ENCODE data around the gene FNDC4.
"Not testable (repeated sequence)": the region's sequence is repeated elsewhere in the genome, so short reads cannot be mapped to it uniquely, and the experiment has no call there.

Gene FNDC4, protein sequence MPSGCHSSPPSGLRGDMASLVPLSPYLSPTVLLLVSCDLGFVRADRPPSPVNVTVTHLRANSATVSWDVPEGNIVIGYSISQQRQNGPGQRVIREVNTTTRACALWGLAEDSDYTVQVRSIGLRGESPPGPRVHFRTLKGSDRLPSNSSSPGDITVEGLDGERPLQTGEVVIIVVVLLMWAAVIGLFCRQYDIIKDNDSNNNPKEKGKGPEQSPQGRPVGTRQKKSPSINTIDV

DNA sequence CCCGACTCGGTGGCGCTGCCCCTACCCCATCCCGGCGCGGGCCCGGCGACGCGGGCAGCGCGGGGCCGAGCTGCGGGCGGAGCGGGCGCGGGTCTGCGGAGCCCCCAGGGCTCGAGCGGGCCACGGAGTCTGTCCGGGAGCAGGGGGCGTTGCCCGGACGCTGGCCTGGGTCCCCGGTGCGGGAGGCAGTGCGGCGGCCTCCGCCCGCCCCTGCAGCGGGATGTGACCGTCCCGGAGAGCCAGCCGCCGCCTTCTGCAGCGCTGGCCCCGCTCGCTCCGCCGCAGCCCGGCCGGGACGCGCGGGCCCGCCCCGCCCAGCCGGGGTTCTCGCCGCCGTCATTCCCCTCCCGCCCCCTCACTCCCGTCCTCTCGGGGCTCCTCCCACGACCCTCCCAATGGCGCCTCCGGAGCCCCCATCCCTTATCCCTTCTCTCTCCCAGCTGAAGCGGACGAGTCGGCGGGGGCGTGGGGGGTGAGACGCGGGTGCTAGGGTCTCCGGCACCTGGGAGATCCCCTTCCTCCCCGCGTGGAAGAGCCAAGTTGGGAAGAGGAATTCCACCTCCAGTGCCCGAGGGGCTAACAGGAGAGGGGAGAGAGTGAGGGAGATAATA is at the start of gene FNDC4:
Gene FNDC4 (minus strand): TSS at position 257 of the 611 bp plus-strand sequence. CDS start 521 bp downstream, outside the sequence.
- DNase-seq: no peak

DNA sequence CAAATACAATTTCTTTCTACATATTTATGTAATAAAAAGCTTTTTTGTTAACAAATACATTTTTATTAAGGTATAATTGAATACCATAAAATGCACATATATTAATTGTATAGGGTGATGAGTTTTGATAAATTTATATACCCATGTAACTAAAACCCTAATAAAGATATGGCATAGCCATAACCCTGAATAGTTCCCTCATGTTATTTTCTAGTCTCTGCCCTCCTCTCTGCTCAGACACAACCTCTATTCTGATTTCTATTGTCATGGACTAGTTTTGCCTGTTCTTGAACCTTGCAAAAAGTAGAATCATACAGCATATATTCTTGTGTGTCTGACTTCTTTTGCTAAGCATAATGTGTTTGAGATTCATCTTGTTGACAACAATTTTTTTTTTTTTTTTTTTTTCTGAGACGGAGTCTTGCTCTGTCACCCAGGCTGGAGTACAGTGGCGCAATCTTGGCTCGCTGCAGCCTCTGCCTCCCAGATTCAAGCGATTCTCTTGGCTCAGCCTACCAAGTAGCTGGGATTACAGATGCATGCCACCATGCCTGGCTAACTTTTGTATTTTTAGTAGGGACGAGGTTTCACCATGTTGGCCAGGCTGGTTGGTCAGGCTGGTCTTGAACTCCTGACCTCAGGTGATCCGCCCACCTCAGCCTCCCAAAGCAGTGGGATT is 49.3 kb upstream of the FNDC4 start:
- no peak for DNase-seq

DNA sequence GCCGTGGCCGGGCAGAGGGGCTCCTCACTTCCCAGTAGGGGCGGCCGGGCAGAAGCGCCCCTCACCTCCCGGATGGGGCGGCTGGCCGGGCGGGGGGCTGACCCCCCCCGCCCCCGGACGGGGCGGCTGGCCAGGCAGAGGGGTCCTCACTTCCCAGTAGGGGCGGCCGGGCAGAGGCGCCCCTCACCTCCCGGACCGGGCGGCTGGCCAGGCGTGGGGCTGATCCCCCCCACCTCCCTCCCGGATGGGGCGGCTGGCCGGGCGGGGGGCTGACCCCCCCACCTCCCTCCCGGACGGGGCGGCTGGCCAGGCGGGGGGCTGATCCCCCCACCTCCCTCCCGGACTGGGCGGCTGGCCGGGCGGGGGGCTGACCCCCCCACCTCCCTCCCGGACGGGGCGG is 44.6 kb upstream of the FNDC4 start:
- not testable (repeated sequence) for DNase-seq

DNA sequence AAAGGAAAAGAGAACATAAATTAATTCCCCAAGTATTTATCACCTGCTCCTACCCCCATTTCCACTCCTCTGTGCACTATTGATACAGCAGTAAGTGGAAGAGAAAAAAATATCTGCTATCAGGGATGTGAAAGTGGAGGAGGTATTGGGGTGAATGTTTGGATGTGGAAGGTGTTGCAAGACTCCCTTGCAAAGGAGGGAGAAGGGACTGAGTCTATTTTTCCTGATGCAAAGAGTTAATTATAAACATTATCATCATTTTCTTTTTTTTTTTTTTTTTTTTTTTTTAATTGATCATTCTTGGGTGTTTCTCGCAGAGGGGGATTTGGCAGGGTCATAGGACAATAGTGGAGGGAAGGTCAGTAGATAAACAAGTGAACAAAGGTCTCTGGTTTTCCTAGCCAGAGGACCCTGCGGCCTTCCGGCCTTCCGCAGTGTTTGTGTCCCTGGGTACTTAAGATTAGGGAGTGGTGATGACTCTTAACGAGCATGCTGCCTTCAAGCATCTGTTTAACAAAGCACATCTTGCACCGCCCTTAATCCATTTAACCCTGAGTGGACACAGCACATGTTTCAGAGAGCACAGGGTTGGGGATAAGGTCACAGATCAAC is 43.9 kb upstream of the FNDC4 start:
- not testable (repeated sequence) for DNase-seq

DNA sequence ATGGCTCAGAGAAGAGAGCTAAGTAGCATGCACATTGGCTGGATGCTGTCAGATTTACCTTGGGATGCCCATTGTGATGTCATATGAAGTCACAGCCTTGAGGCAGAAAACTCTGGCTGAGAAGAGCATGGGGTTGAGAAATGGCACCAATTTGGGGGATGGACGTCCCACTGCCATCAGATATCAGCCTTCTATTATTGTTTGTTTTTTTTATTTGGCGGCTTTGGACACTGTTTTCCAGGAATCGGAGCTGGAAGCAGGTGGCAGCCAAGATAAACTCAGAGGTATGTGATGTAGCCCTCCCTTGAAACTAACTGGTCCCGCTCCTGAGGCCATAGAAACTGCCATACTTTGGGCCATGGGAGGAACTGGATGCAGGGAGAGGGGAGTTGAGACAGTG is 42.3 kb upstream of the FNDC4 start:
- no peak for DNase-seq

DNA sequence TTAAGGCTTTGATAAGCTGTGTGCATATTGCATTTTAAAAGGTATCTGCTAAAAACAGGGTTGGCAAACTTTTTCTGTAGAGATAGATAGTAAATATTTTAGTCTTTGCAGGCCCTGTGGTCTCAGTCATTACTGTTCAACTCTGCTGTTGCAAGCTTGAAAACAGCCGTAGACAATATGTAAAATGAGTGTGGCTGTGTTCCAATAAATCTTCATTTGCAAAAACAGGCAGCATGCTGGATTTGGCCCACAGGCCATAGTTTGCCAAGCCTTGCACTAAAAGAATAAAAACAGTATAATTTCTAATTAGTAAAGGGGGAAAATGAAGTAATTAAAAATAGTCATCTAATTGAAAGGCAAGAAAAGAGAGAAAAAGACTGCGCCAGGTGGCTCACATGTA is 37.0 kb upstream of the FNDC4 start:
- DNase-seq: no peak

DNA sequence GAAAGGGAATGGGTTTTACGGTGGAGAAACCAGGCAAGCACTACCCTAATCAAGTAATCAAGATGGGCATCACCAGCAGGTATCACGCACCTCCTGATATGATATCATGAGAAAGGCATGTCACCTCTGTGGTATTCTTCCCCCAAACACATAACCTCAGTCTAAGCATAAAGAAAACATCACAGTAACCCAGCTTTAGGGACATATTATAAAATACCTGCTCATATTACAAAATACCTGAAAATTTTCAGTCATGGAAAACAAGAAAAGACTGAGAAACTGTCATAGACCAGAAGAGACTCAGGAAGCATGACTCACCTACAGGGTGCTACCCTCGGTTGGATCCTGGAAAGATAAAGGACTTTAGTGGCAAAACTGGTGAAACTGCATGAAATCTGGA is 32.2 kb upstream of the FNDC4 start:
- DNase-seq: no peak

DNA sequence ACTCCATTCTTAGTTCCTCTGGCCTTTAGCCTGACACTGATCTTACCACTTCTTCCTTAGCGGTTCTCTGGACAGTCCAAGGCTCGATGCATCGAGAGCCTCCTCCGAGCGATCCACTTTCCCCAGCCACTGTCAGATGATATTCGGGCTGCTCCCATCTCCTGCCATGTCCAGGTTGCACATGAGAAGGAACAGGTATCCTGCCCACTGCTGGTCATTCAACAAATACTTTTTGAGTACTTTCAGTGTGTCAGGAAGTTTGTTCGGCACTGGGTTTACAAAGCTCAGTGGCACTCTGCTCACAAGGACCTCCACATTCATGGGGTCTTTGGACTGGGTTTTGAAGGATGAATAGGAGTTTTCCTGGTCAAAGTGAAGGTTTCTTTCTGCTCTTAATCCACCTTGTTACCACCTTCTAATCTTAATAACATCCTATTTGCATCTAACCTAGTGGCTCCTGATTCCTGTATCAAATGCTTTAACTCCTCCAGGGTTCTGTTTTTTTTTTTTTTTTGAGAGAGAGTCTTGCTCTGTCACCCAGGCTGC is 27.5 kb upstream of the FNDC4 start:
- no peak for DNase-seq

DNA sequence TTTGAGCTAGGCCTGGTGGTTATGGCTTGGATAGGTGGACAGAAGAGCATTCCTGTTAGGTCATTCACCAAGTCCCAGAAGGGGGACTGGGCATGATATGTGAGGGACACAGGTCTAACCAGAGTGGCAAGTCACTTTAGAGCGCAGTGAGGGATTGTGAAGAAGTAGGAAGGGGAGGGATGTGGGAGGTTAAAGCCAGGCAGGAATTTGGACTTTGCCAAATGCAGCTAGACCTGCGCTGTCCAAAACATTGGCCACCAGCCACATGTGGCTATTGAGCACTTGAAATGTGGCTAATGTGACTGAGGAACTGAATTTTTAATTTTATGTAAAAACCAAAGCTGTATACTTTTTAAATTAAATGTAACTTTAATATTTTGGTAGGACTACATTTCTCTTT is 25.3 kb upstream of the FNDC4 start:
- no peak for DNase-seq

DNA sequence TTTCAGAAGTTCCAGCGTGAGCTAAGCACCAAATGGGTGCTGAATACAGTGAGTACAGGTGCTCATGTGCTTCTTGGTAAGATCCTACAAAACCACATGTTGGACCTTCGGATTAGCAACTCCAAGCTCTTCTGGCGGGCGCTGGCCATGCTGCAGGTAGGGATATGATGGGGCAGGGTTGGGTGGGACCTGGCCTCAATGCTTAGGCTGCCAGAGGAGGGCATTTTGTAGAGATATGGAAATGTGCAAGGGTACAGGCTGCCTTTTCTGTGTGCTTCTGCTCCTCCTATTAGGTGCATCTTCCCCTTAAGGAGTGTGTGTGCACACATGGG is 23.7 kb upstream of the FNDC4 start:
- DNase-seq: no peak

DNA sequence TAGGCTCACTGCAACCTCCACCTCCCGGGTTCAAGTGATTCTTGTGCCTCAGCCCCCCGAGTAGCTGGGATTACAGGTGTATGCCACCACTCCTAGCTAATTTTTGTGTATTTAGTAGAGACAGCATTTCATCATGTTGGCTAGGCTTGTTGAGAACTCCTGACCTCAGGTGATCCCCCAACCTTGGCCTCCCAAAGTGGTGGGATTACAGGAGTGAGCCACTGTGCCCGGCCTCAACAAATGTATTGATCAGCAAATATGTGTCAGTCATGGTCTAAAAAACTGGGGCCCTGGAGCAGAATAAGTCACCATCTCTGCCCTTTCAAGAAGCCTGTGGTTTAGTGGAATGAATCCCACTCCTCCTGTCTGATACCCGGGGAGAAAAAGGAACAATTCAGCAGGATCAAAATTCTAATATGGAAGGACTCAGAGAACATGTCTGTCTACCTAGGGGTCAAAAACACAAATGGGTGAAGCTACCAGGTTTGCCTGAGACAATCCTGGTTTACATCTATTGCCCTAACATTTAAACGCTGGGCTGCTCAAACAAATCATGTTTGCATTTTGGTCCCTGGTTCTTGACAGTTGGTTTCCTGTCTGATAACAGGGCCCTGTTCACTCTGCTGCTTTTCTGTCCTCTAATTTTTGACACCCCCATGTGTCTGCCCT is 23.2 kb upstream of the FNDC4 start:
- DNase-seq: no peak

DNA sequence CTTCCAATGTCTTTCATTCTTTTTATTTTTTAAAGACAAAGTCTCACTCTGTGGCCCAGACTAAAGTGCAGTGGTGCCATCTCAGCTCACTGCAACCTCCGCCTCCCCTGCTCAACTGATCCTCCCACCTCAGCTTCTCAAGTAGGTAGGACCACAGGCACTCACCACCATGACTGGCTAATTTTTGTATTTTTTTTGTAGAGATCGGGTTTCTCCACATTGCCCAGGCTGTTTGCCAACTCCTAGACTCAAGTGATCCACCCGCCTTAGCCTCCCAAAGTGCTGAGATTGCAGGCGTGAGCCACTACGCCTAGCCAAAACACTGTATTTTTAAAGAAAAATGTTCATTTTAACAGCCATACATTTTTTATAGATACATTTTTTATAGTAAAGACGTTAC is 14.3 kb upstream of the FNDC4 start:
- DNase-seq: peak; percentile 14

DNA sequence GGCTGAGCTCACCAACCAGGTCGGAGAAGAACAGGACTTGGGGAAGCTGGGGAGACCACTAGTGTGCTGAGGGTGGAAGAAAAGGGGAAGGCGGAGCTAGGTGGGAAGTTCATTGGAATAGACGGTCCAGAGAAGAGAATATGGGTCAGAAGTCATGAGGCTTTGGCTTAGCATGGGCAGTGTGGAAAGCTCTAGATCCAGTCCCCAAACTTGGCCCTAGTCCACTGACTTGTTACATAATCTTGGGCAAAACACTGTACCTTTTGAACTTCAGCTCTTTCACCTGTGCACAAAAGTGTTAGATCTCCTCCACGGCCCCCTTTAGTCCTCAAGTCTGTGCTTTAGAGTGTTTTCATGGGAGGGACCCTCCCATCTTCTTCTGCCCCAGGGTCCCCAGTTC is 12.3 kb upstream of the FNDC4 start:
- no peak for DNase-seq

DNA sequence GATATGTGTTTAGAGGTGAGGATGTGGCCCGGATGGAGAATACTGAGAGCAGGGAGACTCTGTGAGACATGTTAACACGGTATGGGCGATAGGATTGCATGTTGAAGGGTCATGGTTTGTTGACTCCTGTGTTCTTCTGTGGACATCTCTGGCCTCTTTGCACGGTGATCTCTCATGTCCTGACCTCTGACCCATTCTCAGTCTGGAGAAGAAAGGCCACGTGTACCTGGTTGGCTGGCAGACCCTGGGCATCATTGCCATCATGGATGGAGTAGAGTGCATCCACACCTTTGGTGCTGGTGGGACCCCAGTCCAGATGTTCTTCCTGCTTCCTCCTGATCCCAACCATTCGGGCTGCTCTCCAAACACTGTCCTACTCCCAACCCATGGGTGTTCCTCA is 11.6 kb upstream of the FNDC4 start:
- no peak for DNase-seq

DNA sequence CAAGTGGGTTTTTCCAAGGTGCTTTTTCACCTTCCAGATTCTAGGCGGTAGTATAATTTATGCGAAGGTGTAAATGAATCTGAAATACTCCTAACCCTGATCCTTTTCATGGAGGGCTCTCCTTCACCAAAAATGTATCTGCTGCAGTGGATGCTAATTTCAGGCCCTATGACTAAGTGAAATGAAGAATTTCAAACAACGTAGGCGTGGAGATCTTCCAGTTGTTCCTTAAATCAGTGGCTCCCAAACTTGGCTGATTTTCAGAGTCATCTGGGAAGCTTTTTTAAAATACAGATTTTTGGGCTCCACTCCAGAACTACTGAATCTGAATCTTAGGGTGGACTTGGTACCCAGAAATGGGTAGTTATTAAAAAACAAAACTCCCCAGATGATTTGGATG is 7.1 kb upstream of the FNDC4 start:
- no peak for DNase-seq

DNA sequence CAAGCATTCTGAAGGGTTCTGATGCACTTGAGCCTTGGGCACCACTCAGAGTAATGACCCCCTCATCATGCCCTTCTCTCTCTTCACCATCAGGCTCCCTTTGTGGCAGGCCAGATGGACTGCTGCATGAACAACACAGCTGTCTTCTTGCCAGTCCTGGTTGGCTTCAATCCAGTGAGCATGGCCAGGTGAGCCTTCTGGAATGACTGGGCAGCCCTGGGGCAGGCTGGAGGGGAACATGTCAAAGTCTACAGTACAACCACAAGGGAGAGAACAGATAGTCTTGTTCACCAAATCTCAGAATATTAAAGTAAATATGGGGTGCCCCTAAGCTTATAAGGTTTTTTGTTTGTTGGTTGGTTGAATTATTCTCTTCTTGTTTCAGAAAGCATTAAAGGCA is 6.0 kb upstream of the FNDC4 start:
- DNase-seq: peak; percentile 63

DNA sequence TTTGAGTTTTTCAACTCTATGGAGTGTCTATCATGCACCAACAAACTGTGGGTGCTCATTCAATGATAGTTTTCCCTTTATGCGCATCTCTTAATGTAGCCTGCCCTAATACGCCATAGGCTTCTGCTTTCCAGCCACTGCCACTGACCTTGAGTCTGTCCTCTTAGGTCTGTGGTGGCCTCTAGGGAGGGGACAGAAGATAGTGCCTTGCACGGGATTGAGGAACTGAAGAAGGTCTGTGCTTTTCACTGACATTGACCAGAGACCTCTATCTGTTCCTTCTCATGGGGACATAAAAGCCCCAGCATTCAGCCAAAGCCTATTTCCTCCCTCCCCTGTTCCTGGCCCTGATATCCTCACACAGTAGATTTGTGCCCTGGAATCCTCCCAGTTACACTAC is 4.0 kb upstream of the FNDC4 start:
- no peak for DNase-seq

DNA sequence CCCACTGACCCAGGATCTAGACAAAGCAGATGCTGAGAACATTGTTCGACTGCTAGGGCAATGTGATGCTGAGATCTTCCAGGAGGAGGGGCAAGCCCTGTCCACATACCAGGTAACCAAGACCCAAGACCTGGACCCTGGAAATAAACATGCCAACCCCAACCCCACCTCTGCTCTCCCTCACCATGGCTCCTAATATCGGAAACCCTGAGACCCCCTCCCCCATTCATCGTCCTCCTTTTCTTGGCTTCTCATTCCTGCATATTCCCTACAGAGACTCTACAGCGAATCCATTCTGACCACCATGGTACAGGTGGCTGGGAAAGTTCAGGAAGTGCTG is 2.3 kb upstream of the FNDC4 start:
- no peak for DNase-seq

DNA sequence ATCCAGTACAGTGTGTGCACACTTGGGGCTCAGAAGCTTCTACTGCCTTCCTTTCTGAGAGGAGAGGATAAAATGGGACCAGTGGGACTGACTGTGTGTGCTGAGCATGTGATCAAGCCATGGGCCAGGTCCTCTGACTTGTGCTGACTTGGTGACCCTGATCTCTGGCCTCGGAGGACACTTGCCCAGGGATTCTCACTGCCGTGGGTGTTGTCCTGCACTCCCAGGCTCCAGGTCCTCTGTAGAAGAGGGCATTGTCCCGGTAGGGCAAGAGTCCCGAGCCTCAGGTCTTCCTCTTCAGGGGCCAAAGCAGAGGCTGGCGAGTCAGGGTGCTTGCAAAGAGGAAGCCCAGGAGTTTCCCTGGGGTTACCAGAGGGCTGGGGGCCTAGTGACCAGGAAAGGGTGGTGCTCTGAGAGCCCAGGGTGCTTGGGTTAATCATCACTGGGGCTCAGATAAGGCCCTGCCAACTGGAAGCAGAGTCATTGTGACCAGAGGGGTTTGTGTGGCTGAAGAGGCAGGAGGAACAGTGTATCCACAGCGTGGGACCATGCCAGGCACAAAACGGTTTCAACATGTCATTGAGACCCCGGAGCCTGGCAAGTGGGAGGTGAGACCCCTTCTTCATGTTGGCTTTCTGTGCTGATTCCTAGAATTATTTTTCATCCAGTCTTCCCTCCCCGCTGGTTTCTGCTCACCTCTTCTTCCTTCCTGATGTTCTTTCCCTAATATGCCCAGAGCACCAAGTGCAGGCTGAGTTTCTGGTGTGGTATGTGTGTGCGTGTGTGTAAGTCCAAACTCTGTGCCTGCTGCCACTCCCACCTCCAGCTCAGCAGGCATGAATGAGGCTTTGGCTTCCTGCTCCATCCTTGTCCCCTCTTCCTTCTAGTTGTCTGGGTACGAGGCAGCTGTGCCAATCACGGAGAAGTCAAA is 1.6 kb upstream of the FNDC4 start, which contains the start of gene GCKR:
Gene GCKR (plus strand): TSS at position 483 of the 931 bp plus-strand sequence. CDS start 66 bp downstream, at position 549.
- no peak for DNase-seq

DNA sequence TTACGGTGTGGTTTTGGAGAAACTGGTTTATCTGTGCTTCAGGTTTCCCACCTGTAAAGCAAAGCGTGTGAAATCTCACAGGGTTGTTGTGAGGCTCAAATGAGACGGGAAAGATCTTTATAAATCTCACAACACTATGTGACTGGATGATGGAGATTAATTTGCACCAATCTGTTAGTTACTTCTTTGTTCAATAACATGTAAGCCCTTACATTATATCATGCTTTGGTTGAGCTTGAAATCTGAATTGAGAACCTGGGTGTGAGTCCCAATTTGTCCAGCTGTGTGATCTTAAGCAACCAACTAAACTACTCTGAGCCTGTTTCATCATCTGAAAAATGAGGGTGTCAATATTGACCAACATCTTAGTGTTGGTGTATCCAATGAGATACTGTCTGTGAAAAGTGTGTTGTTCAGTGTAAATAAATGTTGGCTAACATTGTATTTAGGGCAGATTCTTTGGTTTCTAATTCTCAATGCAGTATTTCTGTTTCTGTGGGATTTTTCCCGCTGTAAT is 898 bp upstream of the FNDC4 start:
- no peak for DNase-seq

DNA sequence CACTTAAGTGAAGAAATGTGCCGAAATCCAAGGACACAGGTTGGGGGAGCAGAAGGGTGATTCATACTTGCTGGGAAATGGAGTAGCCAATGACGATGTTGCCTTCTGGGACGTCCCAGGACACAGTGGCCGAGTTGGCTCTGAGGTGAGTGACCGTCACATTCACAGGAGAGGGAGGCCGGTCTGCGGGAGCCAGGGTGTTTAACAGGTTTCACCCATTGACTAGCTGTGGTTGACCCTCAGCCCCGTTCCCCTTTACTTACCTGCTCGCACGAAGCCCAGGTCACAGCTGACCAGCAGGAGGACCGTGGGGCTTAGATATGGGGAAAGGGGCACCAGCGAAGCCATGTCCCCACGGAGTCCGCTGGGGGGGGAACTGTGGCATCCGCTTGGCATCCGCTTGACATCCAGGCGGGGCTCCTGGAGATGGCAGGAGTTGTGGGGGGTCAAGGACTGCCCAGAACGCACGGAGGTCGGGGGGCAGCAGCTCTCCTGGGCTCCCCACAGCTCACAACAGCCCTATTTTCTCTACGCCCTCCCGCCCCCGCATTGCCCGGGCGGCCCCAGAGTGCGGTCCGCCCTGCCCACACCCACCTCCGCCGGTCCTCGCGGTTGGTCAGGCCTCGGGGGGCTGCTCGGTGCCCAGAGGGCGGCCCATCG is 586 bp downstream of the FNDC4 start:
- DNase-seq: no peak

DNA sequence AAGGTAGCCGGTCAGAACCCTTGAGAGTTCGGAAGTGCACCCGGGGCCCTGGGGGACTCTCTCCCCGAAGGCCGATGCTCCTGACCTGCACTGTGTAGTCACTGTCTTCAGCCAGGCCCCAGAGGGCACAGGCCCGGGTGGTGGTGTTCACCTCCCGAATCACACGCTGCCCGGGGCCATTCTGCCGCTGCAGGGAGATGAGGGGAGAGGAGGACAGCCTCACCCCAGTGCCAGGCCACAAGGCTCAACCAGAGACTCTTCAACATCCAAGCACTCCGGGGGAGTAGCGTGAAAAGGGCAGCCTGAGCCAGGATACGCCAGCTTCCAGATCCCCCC is 1.1 kb downstream of the FNDC4 start:
- no peak for DNase-seq

Measured in NCI-H1092 (cell line).